GM23338 (cell line): Measurements from ENCODE around the gene UXS1.

Source experiments
- CREB1 ChIP-seq: fragments of 250-450 bp; sonication (Bioruptor Pico); IDR thresholded peaks from 2 replicates; pipeline ENCODE4 v1.5.0; 2020; ENCODE audit warnings: low read depth, mild to moderate bottlenecking, moderate library complexity
- EZH2 ChIP-seq: fragments of 200-600 bp; sonication (generic); IDR thresholded peaks from one replicate; pipeline ENCODE4 v1.8.0; 2017; ENCODE audit warnings: antibody characterized with exemption, mild to moderate bottlenecking, low read depth; ENCODE audit not compliant: unreplicated experiment
- EZH2phosphoT487 ChIP-seq: fragments of 200-600 bp; sonication (generic); IDR thresholded peaks from one replicate; pipeline ENCODE4 v1.8.1; 2018; ENCODE audit warnings: antibody characterized with exemption; ENCODE audit not compliant: unreplicated experiment
- JUNB ChIP-seq: IDR thresholded peaks from one replicate; pipeline ENCODE4 v1.6.1; 2016; ENCODE audit warnings: antibody characterized with exemption; ENCODE audit not compliant: unreplicated experiment
- NANOG ChIP-seq: IDR thresholded peaks from 2 replicates; pipeline ENCODE4 v1.6.1; 2016; ENCODE audit warnings: antibody characterized with exemption, borderline replicate concordance
- POLR2AphosphoS5 ChIP-seq: IDR thresholded peaks from 2 replicates; pipeline ENCODE4 v1.6.1; 2016; ENCODE audit warnings: antibody characterized with exemption, low read depth
- REST ChIP-seq: IDR thresholded peaks from one replicate; pipeline ENCODE4 v1.6.1; 2018; ENCODE audit warnings: antibody characterized with exemption; ENCODE audit not compliant: unreplicated experiment
- ZNF114 ChIP-seq: fragments of 250-450 bp; sonication (Bioruptor Pico); IDR thresholded peaks from 2 replicates; pipeline ENCODE4 v1.5.0; 2020; ENCODE audit warnings: mild to moderate bottlenecking, moderate library complexity
- TF ChIP-seq, protein P1 (sequence below), 2 experiments: fragments of 200-600 bp in 1 of 2; sonication (generic) in 1 of 2; conservative IDR thresholded peaks; 2 replicates each; pipeline versions ENCODE4 v1.5.1 to v1.6.1; 2016 to 2017; ENCODE audit warnings: antibody characterized with exemption in 2 of 2, low read depth in 2 of 2, mild to moderate bottlenecking in 2 of 2, moderate library complexity in 1 of 2
- TF ChIP-seq, protein P2 (sequence below): IDR thresholded peaks from 2 replicates; pipeline ENCODE4 v1.6.1; 2016; ENCODE audit warnings: antibody characterized with exemption

- TF ChIP-seq EZH2 (no peak), EZH2phosphoT487 (no peak), POLR2AphosphoS5 (no peak), CREB1 (CRISPR knock-in tag) (no peak), REST (no peak), NANOG (no peak), JUNB (no peak), ZNF114 (CRISPR knock-in tag) (no peak)
- TF ChIP-seq, protein P1, sequence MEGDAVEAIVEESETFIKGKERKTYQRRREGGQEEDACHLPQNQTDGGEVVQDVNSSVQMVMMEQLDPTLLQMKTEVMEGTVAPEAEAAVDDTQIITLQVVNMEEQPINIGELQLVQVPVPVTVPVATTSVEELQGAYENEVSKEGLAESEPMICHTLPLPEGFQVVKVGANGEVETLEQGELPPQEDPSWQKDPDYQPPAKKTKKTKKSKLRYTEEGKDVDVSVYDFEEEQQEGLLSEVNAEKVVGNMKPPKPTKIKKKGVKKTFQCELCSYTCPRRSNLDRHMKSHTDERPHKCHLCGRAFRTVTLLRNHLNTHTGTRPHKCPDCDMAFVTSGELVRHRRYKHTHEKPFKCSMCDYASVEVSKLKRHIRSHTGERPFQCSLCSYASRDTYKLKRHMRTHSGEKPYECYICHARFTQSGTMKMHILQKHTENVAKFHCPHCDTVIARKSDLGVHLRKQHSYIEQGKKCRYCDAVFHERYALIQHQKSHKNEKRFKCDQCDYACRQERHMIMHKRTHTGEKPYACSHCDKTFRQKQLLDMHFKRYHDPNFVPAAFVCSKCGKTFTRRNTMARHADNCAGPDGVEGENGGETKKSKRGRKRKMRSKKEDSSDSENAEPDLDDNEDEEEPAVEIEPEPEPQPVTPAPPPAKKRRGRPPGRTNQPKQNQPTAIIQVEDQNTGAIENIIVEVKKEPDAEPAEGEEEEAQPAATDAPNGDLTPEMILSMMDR (conservative IDR thresholded peaks at IDR 0.05; ENCODE audit: low read depth in 2 of 2): no peak
- TF ChIP-seq, protein P2, sequence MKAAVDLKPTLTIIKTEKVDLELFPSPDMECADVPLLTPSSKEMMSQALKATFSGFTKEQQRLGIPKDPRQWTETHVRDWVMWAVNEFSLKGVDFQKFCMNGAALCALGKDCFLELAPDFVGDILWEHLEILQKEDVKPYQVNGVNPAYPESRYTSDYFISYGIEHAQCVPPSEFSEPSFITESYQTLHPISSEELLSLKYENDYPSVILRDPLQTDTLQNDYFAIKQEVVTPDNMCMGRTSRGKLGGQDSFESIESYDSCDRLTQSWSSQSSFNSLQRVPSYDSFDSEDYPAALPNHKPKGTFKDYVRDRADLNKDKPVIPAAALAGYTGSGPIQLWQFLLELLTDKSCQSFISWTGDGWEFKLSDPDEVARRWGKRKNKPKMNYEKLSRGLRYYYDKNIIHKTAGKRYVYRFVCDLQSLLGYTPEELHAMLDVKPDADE: no peak
Measured at GRCh38 chr2:106157416-106157815, 36.7 kb downstream of the UXS1 start.
